WI38 (cell line): ENCODE measurements around the gene RINL.
"Not testable (repeated sequence)": the region's sequence is repeated elsewhere in the genome, so short reads cannot be mapped to it uniquely, and the experiment has no call there.

Source experiments
- H3K4me3 ChIP-seq: 2 replicates; pipeline ENCODE4 v1.5.1; 2011; ENCODE audit warnings: low read depth, mild to moderate bottlenecking, control low read depth, low read length
- TF ChIP-seq, protein P1 (sequence below): IDR thresholded peaks from 2 replicates; pipeline ENCODE4 v1.5.1; 2012; ENCODE audit warnings: low read depth, mild to moderate bottlenecking, control low read depth, low read length

The RINL gene

DNA sequence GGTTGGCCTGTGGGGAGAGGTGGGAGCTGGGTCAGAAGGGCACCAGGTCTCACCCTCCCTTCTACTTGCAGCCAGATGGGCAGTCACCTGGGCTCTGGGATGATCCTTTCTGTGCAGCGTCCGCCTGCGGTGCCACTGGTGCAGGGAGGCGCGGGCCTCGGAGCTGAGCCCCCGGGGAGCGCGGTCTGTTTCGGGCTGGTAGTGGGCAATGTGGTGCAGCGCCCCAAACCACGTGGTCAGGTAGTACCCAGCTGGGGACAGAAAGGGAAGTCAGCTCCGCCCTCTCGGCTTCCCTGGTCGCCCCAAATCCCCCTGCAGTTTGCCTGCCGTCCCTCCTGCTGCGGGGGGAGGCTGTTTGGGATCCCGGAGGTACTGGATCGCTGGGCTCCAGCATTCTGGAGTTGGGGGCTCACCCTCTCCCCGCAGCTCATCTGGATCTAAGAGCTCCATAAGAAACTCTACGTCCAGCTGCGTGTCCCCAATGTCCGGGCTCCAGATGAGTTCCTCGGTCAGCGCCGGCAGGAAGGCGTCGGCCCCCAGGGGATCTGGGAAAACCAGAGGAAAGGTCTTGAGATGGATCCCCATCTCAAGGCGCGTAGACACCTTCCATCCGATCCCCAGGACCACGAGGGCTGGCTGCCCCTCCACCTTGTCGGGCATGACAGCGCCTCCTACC, 8.8 kb downstream of the RINL start:
- TF ChIP-seq, protein P1, sequence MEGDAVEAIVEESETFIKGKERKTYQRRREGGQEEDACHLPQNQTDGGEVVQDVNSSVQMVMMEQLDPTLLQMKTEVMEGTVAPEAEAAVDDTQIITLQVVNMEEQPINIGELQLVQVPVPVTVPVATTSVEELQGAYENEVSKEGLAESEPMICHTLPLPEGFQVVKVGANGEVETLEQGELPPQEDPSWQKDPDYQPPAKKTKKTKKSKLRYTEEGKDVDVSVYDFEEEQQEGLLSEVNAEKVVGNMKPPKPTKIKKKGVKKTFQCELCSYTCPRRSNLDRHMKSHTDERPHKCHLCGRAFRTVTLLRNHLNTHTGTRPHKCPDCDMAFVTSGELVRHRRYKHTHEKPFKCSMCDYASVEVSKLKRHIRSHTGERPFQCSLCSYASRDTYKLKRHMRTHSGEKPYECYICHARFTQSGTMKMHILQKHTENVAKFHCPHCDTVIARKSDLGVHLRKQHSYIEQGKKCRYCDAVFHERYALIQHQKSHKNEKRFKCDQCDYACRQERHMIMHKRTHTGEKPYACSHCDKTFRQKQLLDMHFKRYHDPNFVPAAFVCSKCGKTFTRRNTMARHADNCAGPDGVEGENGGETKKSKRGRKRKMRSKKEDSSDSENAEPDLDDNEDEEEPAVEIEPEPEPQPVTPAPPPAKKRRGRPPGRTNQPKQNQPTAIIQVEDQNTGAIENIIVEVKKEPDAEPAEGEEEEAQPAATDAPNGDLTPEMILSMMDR: no peak
- peak overlapping the region; percentile 41 for H3K4me3 ChIP-seq

DNA sequence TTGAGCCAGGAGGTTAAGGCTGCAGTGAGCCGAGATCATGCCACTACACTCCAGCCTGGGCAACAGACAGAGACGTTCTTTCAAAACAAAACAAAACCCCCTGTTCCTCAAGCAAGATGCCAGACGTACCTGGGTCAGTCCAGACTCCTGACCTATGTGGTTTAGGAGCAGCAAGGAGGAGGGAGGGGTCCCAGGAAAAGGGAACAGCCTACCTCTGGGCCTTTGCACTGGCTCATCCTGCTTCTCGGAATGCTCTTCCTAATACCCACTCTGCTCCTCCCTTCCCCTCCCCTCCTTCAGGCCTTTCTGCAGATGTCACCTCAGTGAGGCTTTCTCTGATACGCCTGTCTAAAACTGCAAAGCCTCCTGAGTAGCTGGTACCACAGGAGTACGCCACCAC, 9.5 kb downstream of the RINL start:
- H3K4me3 ChIP-seq: no peak overlapping the region
- TF ChIP-seq, protein P1: no peak

DNA sequence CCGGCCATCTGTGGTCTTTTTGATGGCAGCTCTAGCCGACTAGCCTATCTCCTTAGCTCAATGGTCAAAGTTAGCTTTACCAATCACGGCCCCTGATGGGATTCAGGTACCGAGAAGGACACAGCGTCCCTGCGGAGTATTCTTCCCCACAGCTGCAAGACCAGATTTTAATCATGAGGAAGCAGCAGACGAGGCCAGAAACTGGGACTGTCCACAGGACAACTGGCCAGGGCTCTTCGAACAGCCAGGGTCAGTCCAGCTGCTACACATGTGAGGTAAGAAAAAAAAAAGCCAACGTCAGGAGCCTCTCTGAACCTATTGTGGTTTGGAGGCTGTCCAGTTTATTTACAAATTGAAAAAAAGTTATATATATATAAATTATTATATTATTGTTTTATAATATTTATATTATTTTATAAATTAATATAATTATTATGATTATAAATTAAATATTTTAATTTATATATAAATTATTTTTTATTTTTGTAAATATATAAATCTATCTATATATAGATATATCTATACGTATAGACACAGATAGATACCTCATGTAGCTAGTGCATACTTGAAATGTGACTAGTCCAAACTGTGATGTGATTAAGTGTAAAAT, 10.8 kb downstream of the RINL start:
- TF ChIP-seq, protein P1: no peak
- H3K4me3 ChIP-seq: no peak overlapping the region

DNA sequence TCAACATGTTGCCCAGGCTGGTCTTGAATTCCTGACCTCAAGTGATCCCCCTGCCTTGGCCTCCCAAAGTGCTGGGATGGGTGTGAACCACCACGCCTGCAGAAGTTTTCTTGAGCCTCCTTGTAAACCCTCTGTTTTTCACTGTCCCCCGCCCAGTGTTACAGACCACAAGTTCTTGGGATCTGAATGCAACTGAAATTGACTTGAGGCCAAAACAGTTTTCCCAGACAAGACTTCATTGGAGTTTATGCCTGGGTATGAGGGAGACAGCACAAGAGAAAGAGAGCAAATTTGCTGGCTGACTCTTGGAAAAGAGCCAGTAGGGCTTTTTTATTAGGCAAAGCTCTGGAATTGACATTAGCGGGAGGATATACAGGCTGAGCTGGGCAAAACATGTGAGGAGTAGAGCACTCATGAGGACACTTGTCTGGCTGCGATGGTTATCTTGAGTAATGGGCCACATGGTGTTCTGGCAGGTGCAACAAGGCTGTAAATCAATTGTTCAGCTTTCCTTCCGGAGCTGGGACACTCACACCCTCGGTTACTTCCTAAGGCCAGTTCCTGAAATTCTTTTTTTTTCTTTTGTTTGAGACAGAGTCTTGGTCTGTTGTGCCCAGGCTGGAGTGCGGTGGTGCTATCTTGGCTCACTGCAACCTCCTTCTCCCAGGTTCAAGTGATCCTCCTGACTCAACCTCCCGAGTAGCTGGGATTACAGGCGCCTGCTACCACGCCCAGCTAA, 15.6 kb downstream of the RINL start:
- H3K4me3 ChIP-seq: no peak overlapping the region
- TF ChIP-seq, protein P1: no peak

DNA sequence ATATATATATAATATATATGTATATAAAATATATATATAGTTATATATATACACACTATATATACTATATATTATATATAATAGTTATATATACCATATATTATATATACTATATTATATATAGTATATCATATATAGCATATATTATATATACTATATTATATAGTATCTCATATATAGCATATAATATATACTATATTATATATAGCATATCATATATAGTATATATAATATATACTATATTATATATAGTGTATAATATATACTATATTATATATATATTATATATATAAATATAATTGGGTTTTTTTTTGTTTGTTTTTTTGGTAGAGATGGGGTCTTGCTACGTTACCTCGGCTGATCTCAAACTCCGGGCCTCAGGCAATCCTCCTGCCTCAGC, 16.7 kb downstream of the RINL start:
- H3K4me3 ChIP-seq: no peak overlapping the region
- TF ChIP-seq, protein P1: no peak

DNA sequence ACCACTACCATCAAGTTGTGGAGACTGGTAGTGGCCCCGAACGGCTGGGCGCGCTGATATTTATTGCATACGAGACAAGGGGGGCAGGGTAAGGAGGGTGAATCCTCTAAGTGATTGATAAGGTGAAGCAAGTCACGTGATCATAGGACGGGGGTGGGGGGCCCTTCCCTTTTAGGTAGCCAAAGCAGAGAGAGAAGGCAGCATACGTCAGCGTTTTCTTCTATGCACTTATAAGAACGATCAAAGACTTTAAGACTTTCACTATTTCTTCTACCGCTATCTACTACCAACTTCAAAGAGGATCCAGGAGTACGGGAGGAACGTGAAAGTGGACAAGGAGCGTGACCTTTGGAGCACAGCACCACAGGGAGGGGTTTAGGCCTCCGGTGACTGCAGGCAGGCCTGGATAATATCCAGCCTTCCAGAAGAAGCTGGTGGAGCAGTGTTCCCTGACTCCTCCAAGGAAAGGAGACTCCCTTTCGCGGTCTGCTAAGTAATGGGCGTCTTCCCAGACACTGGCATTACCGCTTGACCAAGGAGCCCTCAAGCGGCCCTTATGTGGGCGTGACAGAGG, 18.4 kb downstream of the RINL start:
- not testable (repeated sequence) for H3K4me3 ChIP-seq

DNA sequence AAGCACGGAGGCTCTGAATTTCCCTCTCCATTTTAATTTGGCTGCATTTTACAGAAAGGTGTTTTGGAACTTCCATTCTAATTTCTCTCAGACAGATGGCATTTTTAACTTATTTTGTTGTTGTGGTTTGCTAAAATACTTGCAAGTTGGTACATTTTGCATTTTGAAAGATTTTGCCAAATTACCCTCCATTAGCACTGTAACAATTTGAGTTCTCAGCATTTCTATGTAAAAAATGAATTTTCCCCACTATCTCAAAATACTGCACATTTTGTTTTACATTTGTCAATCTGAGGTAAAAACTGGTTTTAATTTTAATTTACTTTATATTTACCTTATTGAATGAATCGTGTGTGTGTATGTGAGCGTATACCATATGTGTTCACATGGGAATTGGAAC, 21.3 kb downstream of the RINL start:
- TF ChIP-seq, protein P1: no peak
- H3K4me3 ChIP-seq: no peak overlapping the region

DNA sequence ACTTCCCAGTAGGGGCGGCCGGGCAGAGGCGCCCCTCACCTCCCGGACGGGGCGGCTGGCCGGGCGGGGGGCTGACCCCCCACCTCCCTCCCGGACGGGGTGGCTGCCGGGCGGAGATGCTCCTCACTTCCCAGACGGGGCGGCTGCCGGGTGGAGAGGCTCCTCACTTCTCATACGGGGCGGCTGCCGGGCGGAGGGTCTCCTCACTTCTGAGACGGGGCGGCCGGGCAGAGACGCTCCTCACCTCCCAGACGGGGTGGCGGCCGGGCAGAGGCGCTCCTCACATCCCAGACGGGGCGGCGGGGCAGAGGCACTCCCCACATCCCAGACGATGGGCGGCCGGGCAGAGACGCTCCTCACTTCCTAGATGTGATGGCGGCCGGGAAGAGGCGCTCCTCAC, 22.3 kb downstream of the RINL start:
- not testable (repeated sequence) for H3K4me3 ChIP-seq

DNA sequence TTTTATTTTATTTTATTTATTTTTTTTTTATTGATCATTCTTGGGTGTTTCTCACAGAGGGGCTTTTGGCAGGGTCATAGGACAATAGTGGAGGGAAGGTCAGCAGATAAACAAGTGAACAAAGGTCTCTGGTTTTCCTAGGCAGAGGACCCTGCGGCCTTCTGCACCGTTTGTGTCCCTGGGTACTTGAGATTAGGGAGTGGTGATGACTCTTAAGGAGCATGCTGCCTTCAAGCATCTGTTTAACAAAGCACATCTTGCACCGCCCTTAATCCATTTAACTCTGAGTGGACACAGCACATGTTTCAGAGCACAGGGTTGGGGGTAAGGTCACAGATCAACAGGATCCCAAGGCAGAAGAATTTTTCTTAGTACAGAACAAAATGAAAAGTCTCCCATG, 23.1 kb downstream of the RINL start:
- not testable (repeated sequence) for H3K4me3 ChIP-seq
